HepG2 (cell line): Measurements from ENCODE around the gene BCAS3. TPM values are rescaled to one million over a fixed set of nuclear protein-coding genes. Genes with fewer than 3 reads are reported as not detected.
A peak's percentile ranks its signal among the peaks of the same experiment; 100 is the strongest.

Experiments used
- ATAC-seq: fragments of 200-7000 bp; cut with Tn5 transposase; 3 replicates; pipeline ENCODE4 v1.9.1; 2020; ENCODE audit warnings: mild to moderate bottlenecking, moderate library complexity
- BruUV-seq: library from RNA; stranded (reverse); fragments of 400-500 nt; replicated peaks from 2 replicates; lab custom pipeline; 2021; lab: Mats Ljungman, UMichigan
- CTCF ChIA-PET: fragments of 300-600 bp; formaldehyde crosslinking; extraction: SDS; loops from one replicate; lab custom pipeline; 2021; ENCODE audit warnings: low total read pairs, inconsistent platforms, low intra/inter-chr PET ratio; lab: Yijun Ruan, JAX
- POLR2A ChIA-PET: fragments of 350-600 bp; sonication (Branson Sonifier 250); formaldehyde crosslinking; loops from one replicate; lab custom pipeline; 2020; ENCODE audit warnings: antibody characterized with exemption, inconsistent platforms; lab: Yijun Ruan, JAX
- DNase-seq: peaks from one replicate; pipeline ENCODE4 v3.0.0-alpha.2; 2015; ENCODE audit warnings: low spot score
- FAIRE-seq: peaks from 3 replicates; lab custom pipeline; 2011; peaks lifted over from hg19 to GRCh38; lab: Jason Lieb, UNC
- H2AFZ ChIP-seq: one replicate; pipeline ENCODE4 v1.6.1; 2011; ENCODE audit warnings: low read length, inconsistent platforms
- H3K27ac ChIP-seq: fragments of 300-600 bp; 3 replicates; pipeline ENCODE4 v1.8.0; 2011; ENCODE audit warnings: mixed run types, mild to moderate bottlenecking, mixed read lengths, low read length, inconsistent platforms; ENCODE audit not compliant: insufficient read depth; ENCODE audit errors: extremely low read length
- H3K27me3 ChIP-seq, 2 experiments: fragments of 200-600 bp in 1 of 2; 2 replicates in 1 of 2; 3 replicates in 1 of 2; pipeline versions ENCODE4 v1.6.0 to v1.8.0; 2011; ENCODE audit warnings: low read length in 2 of 2, mild to moderate bottlenecking in 2 of 2, moderate library complexity in 2 of 2, inconsistent platforms in 1 of 2; ENCODE audit not compliant: insufficient read depth in 2 of 2, control insufficient read depth in 1 of 2
- H3K36me3 ChIP-seq, 2 experiments: fragments of 200-600 bp in 1 of 2; replicated peaks in 1 of 2; 2 replicates in 1 of 2; 3 replicates in 1 of 2; pipeline versions ENCODE4 v1.5.1 to v1.8.0; 2011; ENCODE audit warnings: low read length in 2 of 2, inconsistent platforms in 1 of 2; ENCODE audit not compliant: insufficient read depth in 2 of 2, control insufficient read depth in 1 of 2
- H3K4me1 ChIP-seq: 2 replicates; pipeline ENCODE4 v1.5.1; 2012; ENCODE audit warnings: low read length, inconsistent platforms; ENCODE audit not compliant: insufficient read depth
- H3K4me2 ChIP-seq: 2 replicates; pipeline ENCODE4 v1.6.0; 2011; ENCODE audit warnings: low read depth, low read length, inconsistent platforms
- H3K4me3 ChIP-seq, 3 experiments: fragments of 200-600 bp in 1 of 3; sonication (generic), shearing (Covaris generic) in 1 of 3; replicated peaks in 1 of 3; 2 replicates each; pipeline ENCODE4 v1.5.1; 2011 to 2016; ENCODE audit warnings: low read length in 3 of 3, inconsistent platforms in 2 of 3, low read depth in 2 of 3, mild to moderate bottlenecking in 2 of 3, control low read depth in 1 of 3, mixed read lengths in 1 of 3; ENCODE audit not compliant: insufficient read depth in 1 of 3
- H3K79me2 ChIP-seq: one replicate; pipeline ENCODE4 v1.6.1; 2011; ENCODE audit warnings: low read length, inconsistent platforms; ENCODE audit not compliant: insufficient read depth
- H3K9ac ChIP-seq: 2 replicates; pipeline ENCODE4 v1.6.0; 2011; ENCODE audit warnings: mild to moderate bottlenecking, low read depth, low read length, inconsistent platforms; ENCODE audit not compliant: insufficient read depth
- H3K9me3 ChIP-seq: 2 replicates; pipeline ENCODE4 v1.5.1; 2012; ENCODE audit warnings: mild to moderate bottlenecking, low read length
- H4K20me1 ChIP-seq: 2 replicates; pipeline ENCODE4 v1.6.0; 2011; ENCODE audit warnings: inconsistent platforms, mild to moderate bottlenecking, low read length, moderate library complexity; ENCODE audit not compliant: insufficient read depth
- ATF2 ChIP-seq: sonication (generic); formaldehyde crosslinking; IDR thresholded peaks from 2 replicates; pipeline ENCODE4 v1.4.0; 2020; ENCODE audit warnings: missing genetic modification reagents
- FOXP1 ChIP-seq, 2 experiments: fragments of 450-650 bp in 1 of 2; IDR thresholded peaks; 2 replicates each; pipeline ENCODE4 v1.6.1; 2017 to 2018; ENCODE audit warnings: antibody characterized with exemption in 1 of 2
- KMT2B ChIP-seq: IDR thresholded peaks from 2 replicates; pipeline ENCODE4 v1.6.1; 2016; ENCODE audit warnings: missing genetic modification reagents, missing compliant biosample characterization
- MLX ChIP-seq: IDR thresholded peaks from 2 replicates; pipeline ENCODE4 v1.6.1; 2016
- NFIC ChIP-seq: IDR thresholded peaks from 2 replicates; pipeline ENCODE4 v1.6.1; 2012; ENCODE audit warnings: mild to moderate bottlenecking, low read length, inconsistent platforms
- RXRA ChIP-seq: sonication (generic); formaldehyde crosslinking; IDR thresholded peaks from 2 replicates; pipeline ENCODE4 v1.5.1; 2020; ENCODE audit warnings: missing genetic modification reagents
- ZNF782 ChIP-seq: sonication (generic); formaldehyde crosslinking; IDR thresholded peaks from 2 replicates; pipeline ENCODE4 v1.4.0; 2020; ENCODE audit warnings: missing genetic modification reagents, mild to moderate bottlenecking, borderline replicate concordance
- WGBS: methylation state at CpG from one replicate; pipeline ENCODE4 v1.1.6; 2017; ENCODE audit warnings: low lambda C conversion rate; 5-methylcytosine and 5-hydroxymethylcytosine counted together
- in situ Hi-C: cut with HindIII; loops from 2 replicates; pipeline ENCODE4 v1.10.0; 2017; ENCODE audit warnings: low pct_unique_long_range_greater_than_20kb; ENCODE audit not compliant: extremely low pct_ligation_motif_present
- intact Hi-C: fragments of 100-400 bp; cut with micrococcal nuclease; formaldehyde crosslinking; loops from one replicate; pipeline ENCODE4 v1.10.0; 2022; ENCODE audit not compliant: unreplicated experiment
- polyA plus RNA-seq, 8 experiments: library from polyadenylated mRNA; depleted of rRNA in 3 of 8; stranded (reverse) in 7 of 8; unstranded in 1 of 8; fragments of >200 nt; fragmentation: Illumina TruSeq in 4 of 8; extraction: Trizol in 4 of 8; gene quantifications; 2 replicates each; pipeline versions ENCODE4 v1.2.1 to v1.2.3, GENCODE V29; 2011 to 2016; ENCODE audit warnings: low read depth in 4 of 8, missing spikeins in 1 of 8, mixed read lengths in 1 of 8; ENCODE audit not compliant: insufficient read depth in 1 of 8
- total RNA-seq, 5 experiments: library from RNA; depleted of rRNA; stranded (reverse); fragments of >200 nt; fragmentation: Illumina TruSeq; extraction: Trizol; gene quantifications; 2 replicates each; pipeline ENCODE4 v1.2.3, GENCODE V29; 2016; ENCODE audit warnings: low read depth in 1 of 5
- TF ChIP-seq, protein P1 (sequence below): sonication (generic); formaldehyde crosslinking; IDR thresholded peaks from 2 replicates; pipeline ENCODE4 v1.5.1; 2020; ENCODE audit warnings: mild to moderate bottlenecking, missing genetic modification reagents, moderate library complexity
- TF ChIP-seq, protein P2 (sequence below), 2 experiments: sonication (generic) in 1 of 2; formaldehyde crosslinking in 1 of 2; IDR thresholded peaks; 2 replicates each; pipeline versions ENCODE4 v1.4.0 to v1.6.1; 2016 to 2020; ENCODE audit warnings: borderline replicate concordance in 1 of 2, low read depth in 1 of 2, mild to moderate bottlenecking in 1 of 2, missing genetic modification reagents in 1 of 2
- TF ChIP-seq, protein P3 (sequence below): sonication (generic); formaldehyde crosslinking; IDR thresholded peaks from 2 replicates; pipeline ENCODE4 v1.9.0; 2022; ENCODE audit warnings: low read depth, missing genetic modification reagents

The BCAS3 gene
- total and polyA plus RNA-seq, 2 of the 13 experiments (the other 11 are each of a cell fraction or from before 2014, with no cell fraction given): 10.7 to 11.2 TPM

DNA sequence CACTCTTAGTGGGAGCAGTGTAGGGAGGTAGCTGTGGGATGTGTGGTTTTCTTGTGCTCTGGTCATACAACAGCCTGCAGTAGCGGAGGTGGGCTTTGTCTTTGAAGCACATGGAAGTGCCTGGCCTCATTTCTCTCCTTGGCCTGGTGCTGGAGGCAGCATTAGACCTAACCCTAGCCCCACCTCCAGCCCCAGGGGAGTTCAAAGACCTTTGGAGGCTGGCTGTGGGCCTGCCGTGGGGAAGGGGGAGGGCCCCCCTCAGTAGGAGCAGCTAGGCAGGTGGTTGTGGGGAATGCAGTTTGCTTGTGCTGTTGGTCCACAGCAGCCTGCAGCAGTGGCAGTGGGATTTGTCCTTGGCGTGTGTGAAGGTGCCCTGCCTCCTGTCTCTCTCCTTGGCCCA is 91.7 kb downstream of the BCAS3 start (continued):
- TF ChIP-seq ATF2: no peak
- no peak for TF ChIP-seq ZNF782
- TF ChIP-seq, protein P1, sequence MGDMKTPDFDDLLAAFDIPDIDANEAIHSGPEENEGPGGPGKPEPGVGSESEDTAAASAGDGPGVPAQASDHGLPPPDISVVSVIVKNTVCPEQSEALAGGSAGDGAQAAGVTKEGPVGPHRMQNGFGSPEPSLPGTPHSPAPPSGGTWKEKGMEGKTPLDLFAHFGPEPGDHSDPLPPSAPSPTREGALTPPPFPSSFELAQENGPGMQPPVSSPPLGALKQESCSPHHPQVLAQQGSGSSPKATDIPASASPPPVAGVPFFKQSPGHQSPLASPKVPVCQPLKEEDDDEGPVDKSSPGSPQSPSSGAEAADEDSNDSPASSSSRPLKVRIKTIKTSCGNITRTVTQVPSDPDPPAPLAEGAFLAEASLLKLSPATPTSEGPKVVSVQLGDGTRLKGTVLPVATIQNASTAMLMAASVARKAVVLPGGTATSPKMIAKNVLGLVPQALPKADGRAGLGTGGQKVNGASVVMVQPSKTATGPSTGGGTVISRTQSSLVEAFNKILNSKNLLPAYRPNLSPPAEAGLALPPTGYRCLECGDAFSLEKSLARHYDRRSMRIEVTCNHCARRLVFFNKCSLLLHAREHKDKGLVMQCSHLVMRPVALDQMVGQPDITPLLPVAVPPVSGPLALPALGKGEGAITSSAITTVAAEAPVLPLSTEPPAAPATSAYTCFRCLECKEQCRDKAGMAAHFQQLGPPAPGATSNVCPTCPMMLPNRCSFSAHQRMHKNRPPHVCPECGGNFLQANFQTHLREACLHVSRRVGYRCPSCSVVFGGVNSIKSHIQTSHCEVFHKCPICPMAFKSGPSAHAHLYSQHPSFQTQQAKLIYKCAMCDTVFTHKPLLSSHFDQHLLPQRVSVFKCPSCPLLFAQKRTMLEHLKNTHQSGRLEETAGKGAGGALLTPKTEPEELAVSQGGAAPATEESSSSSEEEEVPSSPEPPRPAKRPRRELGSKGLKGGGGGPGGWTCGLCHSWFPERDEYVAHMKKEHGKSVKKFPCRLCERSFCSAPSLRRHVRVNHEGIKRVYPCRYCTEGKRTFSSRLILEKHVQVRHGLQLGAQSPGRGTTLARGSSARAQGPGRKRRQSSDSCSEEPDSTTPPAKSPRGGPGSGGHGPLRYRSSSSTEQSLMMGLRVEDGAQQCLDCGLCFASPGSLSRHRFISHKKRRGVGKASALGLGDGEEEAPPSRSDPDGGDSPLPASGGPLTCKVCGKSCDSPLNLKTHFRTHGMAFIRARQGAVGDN (CRISPR knock-in tag): peak; percentile 54
- TF ChIP-seq NFIC: no peak

DNA sequence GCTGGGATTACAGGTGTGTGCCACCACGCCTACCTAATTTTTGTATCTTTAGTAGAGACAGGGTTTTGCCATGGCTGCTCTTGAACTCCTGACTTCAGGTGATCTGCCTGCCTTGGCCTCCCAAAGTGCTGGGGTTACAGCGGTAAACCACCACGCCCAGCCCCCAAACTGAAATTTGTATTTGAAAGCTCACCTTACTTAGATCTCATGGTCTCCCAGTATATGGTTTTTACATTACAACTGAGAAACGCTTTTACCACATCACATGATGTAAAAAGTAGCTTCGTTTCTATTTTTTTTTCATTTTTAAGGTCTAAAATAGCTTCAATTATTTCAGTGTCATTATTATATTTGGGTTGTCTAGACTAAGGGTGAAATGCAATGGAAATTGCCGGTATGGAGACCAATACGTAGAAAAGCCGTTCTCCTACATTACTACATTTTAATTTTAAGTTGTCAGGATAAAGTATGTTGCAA is 93.3 kb downstream of the BCAS3 start:
- no peak overlapping the region for H3K4me2 ChIP-seq
- H3K36me3 ChIP-seq: no peaks in the 10 kb centered on the region
- H3K27me3 ChIP-seq: no peaks in the 10 kb centered on the region
- no peak for FAIRE-seq
- no peak overlapping the region for H3K27ac ChIP-seq
- no peaks in the 10 kb centered on the region for H3K9me3 ChIP-seq
- ChIA-PET CTCF (no interaction called here), POLR2A (no interaction called here)
- H2AFZ ChIP-seq: no peak overlapping the region
- no peak overlapping the region for H3K4me3 ChIP-seq
- BruUV-seq: no TSS peak
- no peak for DNase-seq
- H3K9ac ChIP-seq: no peak overlapping the region
- H4K20me1 ChIP-seq: no peaks in the 10 kb centered on the region
- H3K4me1 ChIP-seq: peaks cover 29% of the 10 kb centered on the region
- WGBS: 85% methylated on average over 8 of the region's 8 CpGs
- intact Hi-C loops: no loop called here
- ATAC-seq: no peak
- H3K79me2 ChIP-seq: no peaks in the 10 kb centered on the region
- in situ Hi-C loops: no loop called here
- TF ChIP-seq, protein P2, sequence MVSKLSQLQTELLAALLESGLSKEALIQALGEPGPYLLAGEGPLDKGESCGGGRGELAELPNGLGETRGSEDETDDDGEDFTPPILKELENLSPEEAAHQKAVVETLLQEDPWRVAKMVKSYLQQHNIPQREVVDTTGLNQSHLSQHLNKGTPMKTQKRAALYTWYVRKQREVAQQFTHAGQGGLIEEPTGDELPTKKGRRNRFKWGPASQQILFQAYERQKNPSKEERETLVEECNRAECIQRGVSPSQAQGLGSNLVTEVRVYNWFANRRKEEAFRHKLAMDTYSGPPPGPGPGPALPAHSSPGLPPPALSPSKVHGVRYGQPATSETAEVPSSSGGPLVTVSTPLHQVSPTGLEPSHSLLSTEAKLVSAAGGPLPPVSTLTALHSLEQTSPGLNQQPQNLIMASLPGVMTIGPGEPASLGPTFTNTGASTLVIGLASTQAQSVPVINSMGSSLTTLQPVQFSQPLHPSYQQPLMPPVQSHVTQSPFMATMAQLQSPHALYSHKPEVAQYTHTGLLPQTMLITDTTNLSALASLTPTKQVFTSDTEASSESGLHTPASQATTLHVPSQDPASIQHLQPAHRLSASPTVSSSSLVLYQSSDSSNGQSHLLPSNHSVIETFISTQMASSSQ (IDR thresholded peaks at IDR 0.05; ENCODE audit: low read depth): no peak
- TF ChIP-seq, protein P2 (CRISPR knock-in tag; IDR thresholded peaks at IDR 0.05; ENCODE audit: borderline replicate concordance): no peak
- TF ChIP-seq KMT2B: no peak
- no peak for TF ChIP-seq FOXP1 (IDR thresholded peaks at IDR 0.05)
- no peak for TF ChIP-seq FOXP1 (CRISPR knock-in tag; IDR thresholded peaks at IDR 0.05)
- no peak for TF ChIP-seq MLX
- TF ChIP-seq, protein P3, sequence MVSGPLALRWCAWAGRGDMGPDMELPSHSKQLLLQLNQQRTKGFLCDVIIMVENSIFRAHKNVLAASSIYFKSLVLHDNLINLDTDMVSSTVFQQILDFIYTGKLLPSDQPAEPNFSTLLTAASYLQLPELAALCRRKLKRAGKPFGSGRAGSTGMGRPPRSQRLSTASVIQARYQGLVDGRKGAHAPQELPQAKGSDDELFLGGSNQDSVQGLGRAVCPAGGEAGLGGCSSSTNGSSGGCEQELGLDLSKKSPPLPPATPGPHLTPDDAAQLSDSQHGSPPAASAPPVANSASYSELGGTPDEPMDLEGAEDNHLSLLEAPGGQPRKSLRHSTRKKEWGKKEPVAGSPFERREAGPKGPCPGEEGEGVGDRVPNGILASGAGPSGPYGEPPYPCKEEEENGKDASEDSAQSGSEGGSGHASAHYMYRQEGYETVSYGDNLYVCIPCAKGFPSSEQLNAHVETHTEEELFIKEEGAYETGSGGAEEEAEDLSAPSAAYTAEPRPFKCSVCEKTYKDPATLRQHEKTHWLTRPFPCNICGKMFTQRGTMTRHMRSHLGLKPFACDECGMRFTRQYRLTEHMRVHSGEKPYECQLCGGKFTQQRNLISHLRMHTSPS (CRISPR knock-in tag): no peak
- no peak for TF ChIP-seq RXRA
